Endothelial cell of umbilical vein (primary cell): ENCODE measurements around the gene OXSR1.

Source experiments
- CTCF ChIP-seq, 2 donors: IDR thresholded peaks; 1 replicate in 1 of 2; 2 replicates in 1 of 2; pipeline ENCODE4 v1.5.1; 2011; ENCODE audit warnings: low read length in 2 of 2, mild to moderate bottlenecking in 2 of 2, moderate library complexity in 2 of 2, control low read depth in 1 of 2, inconsistent platforms in 1 of 2, low read depth in 1 of 2; ENCODE audit not compliant: insufficient read depth in 1 of 2; ENCODE audit errors: extremely low read depth in 1 of 2
- EZH2 ChIP-seq: IDR thresholded peaks from 2 replicates; pipeline ENCODE4 v1.6.1; 2012; ENCODE audit warnings: borderline replicate concordance, low read depth, mild to moderate bottlenecking, moderate library complexity, low read length, inconsistent platforms; ENCODE audit not compliant: severe bottlenecking
- GATA2 ChIP-seq: IDR thresholded peaks from 2 replicates; pipeline ENCODE4 v1.7.0; 2011; ENCODE audit warnings: low read depth, mild to moderate bottlenecking, moderate library complexity, mixed read lengths, low read length; ENCODE audit not compliant: insufficient read length, insufficient read depth
- JUN ChIP-seq: IDR thresholded peaks from 2 replicates; pipeline ENCODE4 v1.6.1; 2011; ENCODE audit warnings: borderline replicate concordance, low read depth; ENCODE audit not compliant: insufficient read length, insufficient read depth
- MAX ChIP-seq: IDR thresholded peaks from 2 replicates; pipeline ENCODE4 v1.6.1; 2011; ENCODE audit not compliant: insufficient read depth, insufficient read length
- MYC ChIP-seq: IDR thresholded peaks from one replicate; pipeline ENCODE4 v1.6.1; 2011; ENCODE audit warnings: mild to moderate bottlenecking, low read depth, low read length
- POLR2A ChIP-seq: IDR thresholded peaks from 2 replicates; pipeline ENCODE4 v1.6.1; 2012; ENCODE audit warnings: low read depth, mild to moderate bottlenecking, control low read depth, low read length
- POLR2AphosphoS5 ChIP-seq: IDR thresholded peaks from 2 replicates; pipeline ENCODE4 v1.6.1; 2012; ENCODE audit warnings: low read depth, mild to moderate bottlenecking, control low read depth, low read length, moderate library complexity; ENCODE audit not compliant: insufficient read depth

GRCh38 chr3:38268522-38268921 lies 103.2 kb downstream of the OXSR1 start:
- TF ChIP-seq POLR2AphosphoS5 (no peak), EZH2 (no peak), CTCF (IDR thresholded peaks at IDR 0.05; ENCODE audit: extremely low read depth in 1 of 2, insufficient read depth in 1 of 2, low read depth in 1 of 2, low read length in 2 of 2) (no peak), POLR2A (no peak), JUN (no peak), MAX (no peak), MYC (no peak), GATA2 (no peak)
